ENCODE data around the gene CYB5B.
"Not testable (repeated sequence)": the region's sequence is repeated elsewhere in the genome, so short reads cannot be mapped to it uniquely, and the experiment has no call there.

Gene CYB5B

GRCh38 chr16:69408475-69408874 lies 15.9 kb upstream of the CYB5B start:
- no peak for DNase-seq (ENCODE audit: low read depth in 2 of 2)

DNA sequence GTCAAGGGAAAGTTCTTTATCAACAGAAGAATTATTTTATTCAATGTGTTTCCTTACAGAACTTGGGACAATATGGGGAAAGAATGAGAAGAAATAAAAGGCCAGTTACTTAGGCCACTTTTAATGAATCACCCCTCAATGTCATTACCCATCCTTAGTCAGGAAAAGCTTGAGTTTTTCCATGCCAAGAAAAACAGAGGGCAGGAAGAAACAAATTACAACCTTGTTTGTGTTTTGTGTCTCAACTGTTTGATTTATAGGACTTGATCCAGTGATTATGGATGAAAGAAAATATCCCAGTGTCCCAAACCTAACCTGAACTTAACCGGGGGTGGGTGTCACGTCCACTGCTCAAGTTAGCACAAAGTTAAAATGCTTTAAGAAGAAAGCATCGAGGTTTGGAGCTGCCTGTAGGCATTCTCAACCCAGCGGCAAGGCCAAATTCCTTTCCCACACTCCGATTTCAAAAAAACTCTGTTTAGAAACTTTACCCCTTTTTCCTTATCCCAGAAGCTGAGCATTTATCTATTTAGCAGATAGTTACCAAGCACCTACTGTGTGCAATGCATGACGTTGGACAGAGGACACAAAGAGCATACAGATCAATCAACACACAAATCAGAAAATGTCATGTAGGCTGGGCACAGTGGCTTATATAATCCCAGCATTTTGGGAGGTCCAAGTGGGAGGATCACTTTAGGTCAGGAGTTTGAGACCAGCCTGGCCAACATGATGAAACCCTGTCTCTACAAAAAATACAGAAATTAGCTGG lies 14.0 kb upstream of the CYB5B start:
- no peak for DNase-seq (ENCODE audit: low read depth in 2 of 2)

GRCh38 chr16:69411064-69411985 lies 13.1 kb upstream of the CYB5B start:
- DNase-seq (ENCODE audit: low read depth in 2 of 2) = no peak

GRCh38 chr16:69412287-69412686 lies 12.1 kb upstream of the CYB5B start:
- no peak for DNase-seq (ENCODE audit: low read depth in 2 of 2)

GRCh38 chr16:69413045-69413664 lies 11.3 kb upstream of the CYB5B start:
- no peak for DNase-seq (ENCODE audit: low read depth in 2 of 2)

- DNase-seq (ENCODE audit: low read depth in 2 of 2) = no peak
Observed at GRCh38 chr16:69417520-69418199, 6.8 kb upstream of the CYB5B start.

- DNase-seq (ENCODE audit: low read depth in 2 of 2) = no peak
Observed at GRCh38 chr16:69419956-69420355, 4.5 kb upstream of the CYB5B start.

- DNase-seq (ENCODE audit: low read depth in 2 of 2) = no peak
Observed at GRCh38 chr16:69423189-69423588, 1.2 kb upstream of the CYB5B start.

DNA sequence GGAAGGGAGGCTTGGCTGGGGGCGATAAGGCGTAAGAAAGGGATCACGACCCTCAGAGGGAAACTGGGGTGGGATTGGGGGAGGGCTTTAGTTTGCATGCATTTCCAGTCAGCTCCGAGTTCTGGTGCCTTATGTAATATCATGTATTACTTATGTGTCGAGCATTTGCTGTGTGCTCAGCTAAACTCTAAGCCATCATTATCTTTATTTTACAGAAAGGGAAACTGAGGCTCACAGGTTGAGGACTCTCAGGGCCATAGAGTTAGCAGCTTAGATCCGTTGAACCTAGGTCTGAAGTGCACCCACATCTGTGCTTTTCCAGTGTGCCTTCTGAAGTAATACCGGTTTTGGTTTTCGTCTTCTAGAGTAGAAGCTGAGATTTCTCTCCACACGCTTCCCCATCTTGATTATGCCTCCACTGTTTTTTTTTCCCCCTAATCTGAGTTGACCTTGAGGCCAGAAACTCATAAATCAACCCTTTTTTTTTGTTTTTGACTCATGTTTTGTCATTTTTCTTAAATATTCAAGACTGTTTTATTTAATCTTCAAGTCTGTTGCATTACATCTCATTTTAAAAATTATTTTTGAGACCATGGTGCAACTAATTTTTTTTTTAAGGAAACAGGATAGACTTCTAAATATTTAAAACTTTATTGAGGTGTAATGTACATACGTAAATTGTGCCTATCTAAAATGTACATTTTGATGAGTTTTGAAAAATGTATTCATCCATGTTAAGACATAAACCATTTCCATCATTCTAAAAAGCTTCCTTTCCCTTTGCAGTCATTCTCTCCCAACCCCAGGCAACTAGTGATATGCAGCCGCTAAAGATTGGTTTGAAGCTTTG lies 741 bp downstream of the CYB5B start:
- no peak for DNase-seq (ENCODE audit: low read depth in 2 of 2)

GRCh38 chr16:69428652-69429051 lies 4.2 kb downstream of the CYB5B start:
- no peak for DNase-seq (ENCODE audit: low read depth in 2 of 2)

- DNase-seq (ENCODE audit: low read depth in 2 of 2) = not testable (repeated sequence)
Observed at GRCh38 chr16:69429058-69429640, 4.7 kb downstream of the CYB5B start.

- DNase-seq (ENCODE audit: low read depth in 2 of 2) = no peak
Observed at GRCh38 chr16:69431948-69432468, 7.6 kb downstream of the CYB5B start.

- no peak for DNase-seq (ENCODE audit: low read depth in 2 of 2)
Observed at GRCh38 chr16:69434066-69434465, 9.6 kb downstream of the CYB5B start.

- no peak for DNase-seq (ENCODE audit: low read depth in 2 of 2)
Observed at GRCh38 chr16:69435977-69436820, 11.8 kb downstream of the CYB5B start.

- DNase-seq (ENCODE audit: low read depth in 2 of 2) = no peak
Observed at GRCh38 chr16:69436896-69437295, 12.5 kb downstream of the CYB5B start.

GRCh38 chr16:69438465-69438864 lies 14.0 kb downstream of the CYB5B start:
- DNase-seq (ENCODE audit: low read depth in 2 of 2) = no peak

- DNase-seq (ENCODE audit: low read depth in 2 of 2) = no peak
Observed at GRCh38 chr16:69440250-69440649, 15.8 kb downstream of the CYB5B start.

DNA sequence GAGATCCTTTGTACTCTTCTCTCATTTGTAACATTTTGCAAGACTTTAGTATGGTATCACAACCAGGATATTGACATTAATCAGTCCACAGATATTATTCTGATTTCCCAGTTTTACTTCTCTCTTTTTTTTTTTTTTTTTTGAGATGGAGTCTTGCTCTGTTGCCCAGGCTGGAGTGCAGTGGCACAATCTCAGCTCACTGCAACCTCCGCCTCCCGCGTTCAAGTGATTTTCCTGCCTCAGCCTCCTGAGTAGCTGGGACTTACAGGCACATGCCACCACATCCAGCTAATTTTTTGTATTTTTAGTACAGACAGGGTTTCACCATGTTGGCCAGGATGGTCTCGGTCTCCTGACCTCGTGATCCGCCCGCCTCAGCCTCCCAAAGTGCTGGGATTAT lies 16.6 kb downstream of the CYB5B start:
- not testable (repeated sequence) for DNase-seq (ENCODE audit: low read depth in 2 of 2)

GRCh38 chr16:69443927-69444631 lies 19.7 kb downstream of the CYB5B start:
- no peak for DNase-seq (ENCODE audit: low read depth in 2 of 2)
